NCI-H345 treated with DMSO at 0.1 percent for 48 hours (cell line): ENCODE data around the gene MCOLN3.
"Not testable (repeated sequence)": the region's sequence is repeated elsewhere in the genome, so short reads cannot be mapped to it uniquely, and the experiment has no call there.

ENCODE experiments used
- DNase-seq: peaks from one replicate; lab custom pipeline; 2025; ENCODE audit not compliant: unreplicated experiment; lab: John Stamatoyannopoulos, UW

The MCOLN3 gene

GRCh38 chr1:84995484-84996334 lies 52.6 kb downstream of the MCOLN3 start:
- DNase-seq, result no peak

- no peak for DNase-seq
Observed at GRCh38 chr1:84991097-84991920, 57.0 kb downstream of the MCOLN3 start.

GRCh38 chr1:84988588-84988987 lies 59.7 kb downstream of the MCOLN3 start:
- no peak for DNase-seq

- DNase-seq, result not testable (repeated sequence)
Observed at GRCh38 chr1:84986561-84986960, 61.7 kb downstream of the MCOLN3 start.

GRCh38 chr1:84985365-84985764 lies 62.9 kb downstream of the MCOLN3 start:
- DNase-seq, result no peak

GRCh38 chr1:84982395-84982794 lies 65.9 kb downstream of the MCOLN3 start:
- no peak for DNase-seq

GRCh38 chr1:84975035-84975434 lies 73.3 kb downstream of the MCOLN3 start:
- no peak for DNase-seq

- DNase-seq, result no peak
Observed at GRCh38 chr1:84973498-84974334, 74.6 kb downstream of the MCOLN3 start.

GRCh38 chr1:84972377-84972987 lies 75.8 kb downstream of the MCOLN3 start:
- no peak for DNase-seq

- DNase-seq, result no peak
Observed at GRCh38 chr1:84971957-84972356, 76.3 kb downstream of the MCOLN3 start.

- no peak for DNase-seq
Observed at GRCh38 chr1:84969489-84970250, 78.6 kb downstream of the MCOLN3 start.

GRCh38 chr1:84968865-84969264 lies 79.4 kb downstream of the MCOLN3 start:
- DNase-seq, result no peak

- no peak for DNase-seq
Observed at GRCh38 chr1:84968101-84968500, 80.2 kb downstream of the MCOLN3 start.
